IPS-20b (cell line): ENCODE measurements around the gene ZNF524.

Source experiments
- H3K27ac ChIP-seq: one replicate; pipeline ENCODE4 v1.5.1; 2013; ENCODE audit warnings: low read length
- H3K27me3 ChIP-seq: 2 replicates; pipeline ENCODE4 v1.6.1; 2013; ENCODE audit warnings: mild to moderate bottlenecking, low read length, inconsistent platforms; ENCODE audit not compliant: insufficient read depth
- H3K36me3 ChIP-seq: 2 replicates; pipeline ENCODE4 v1.6.1; 2013; ENCODE audit warnings: low read depth, mild to moderate bottlenecking, inconsistent platforms, low read length, moderate library complexity; ENCODE audit not compliant: insufficient read depth
- H3K4me1 ChIP-seq: 2 replicates; pipeline ENCODE4 v1.6.1; 2013; ENCODE audit warnings: mild to moderate bottlenecking, control low read depth, inconsistent platforms, low read length, moderate library complexity; ENCODE audit not compliant: insufficient read depth
- H3K4me3 ChIP-seq: 2 replicates; pipeline ENCODE4 v1.5.1; 2013; ENCODE audit warnings: mild to moderate bottlenecking, low read length, inconsistent platforms
- H3K9ac ChIP-seq: 2 replicates; pipeline ENCODE4 v1.6.1; 2013; ENCODE audit warnings: low read depth, mild to moderate bottlenecking, inconsistent platforms, low read length, moderate library complexity
- H3K9me3 ChIP-seq: 2 replicates; pipeline ENCODE4 v1.6.1; 2013; ENCODE audit warnings: mild to moderate bottlenecking, low read depth, low read length, inconsistent platforms; ENCODE audit not compliant: insufficient read depth

The ZNF524 gene

DNA sequence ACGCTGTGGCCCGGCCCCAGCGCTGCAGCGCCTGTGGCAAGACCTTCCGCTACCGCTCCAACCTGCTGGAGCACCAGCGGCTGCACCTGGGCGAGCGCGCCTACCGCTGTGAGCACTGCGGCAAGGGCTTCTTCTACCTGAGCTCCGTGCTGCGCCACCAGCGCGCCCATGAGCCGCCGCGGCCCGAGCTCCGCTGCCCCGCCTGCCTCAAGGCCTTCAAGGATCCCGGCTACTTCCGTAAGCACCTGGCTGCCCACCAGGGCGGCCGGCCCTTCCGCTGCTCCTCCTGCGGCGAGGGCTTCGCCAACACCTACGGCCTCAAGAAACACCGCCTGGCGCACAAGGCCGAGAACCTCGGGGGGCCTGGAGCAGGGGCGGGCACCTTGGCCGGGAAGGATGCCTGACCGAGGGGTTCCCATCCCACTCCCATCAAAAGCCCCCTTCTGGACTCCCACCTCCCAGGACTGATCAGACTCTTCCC, 16.3 kb downstream of the ZNF524 start:
- H3K27me3 ChIP-seq = no peaks in the 10 kb centered on the region
- H3K36me3 ChIP-seq = peaks cover 31% of the 10 kb centered on the region
- H3K4me3 ChIP-seq = no peak overlapping the region
- H3K9me3 ChIP-seq = no peaks in the 10 kb centered on the region
- no peak overlapping the region for H3K9ac ChIP-seq
- no peak overlapping the region for H3K27ac ChIP-seq
- no peaks in the 10 kb centered on the region for H3K4me1 ChIP-seq

- Histone ChIP-seq H3K9ac (no peak overlapping the region), H3K27ac (no peak overlapping the region), H3K4me1 (no peaks in the 10 kb centered on the region), H3K36me3 (peaks cover 31% of the 10 kb centered on the region), H3K4me3 (no peak overlapping the region), H3K27me3 (no peaks in the 10 kb centered on the region), H3K9me3 (no peaks in the 10 kb centered on the region)
Measured at GRCh38 chr19:55617426-55617825, 17.3 kb downstream of the ZNF524 start.

DNA sequence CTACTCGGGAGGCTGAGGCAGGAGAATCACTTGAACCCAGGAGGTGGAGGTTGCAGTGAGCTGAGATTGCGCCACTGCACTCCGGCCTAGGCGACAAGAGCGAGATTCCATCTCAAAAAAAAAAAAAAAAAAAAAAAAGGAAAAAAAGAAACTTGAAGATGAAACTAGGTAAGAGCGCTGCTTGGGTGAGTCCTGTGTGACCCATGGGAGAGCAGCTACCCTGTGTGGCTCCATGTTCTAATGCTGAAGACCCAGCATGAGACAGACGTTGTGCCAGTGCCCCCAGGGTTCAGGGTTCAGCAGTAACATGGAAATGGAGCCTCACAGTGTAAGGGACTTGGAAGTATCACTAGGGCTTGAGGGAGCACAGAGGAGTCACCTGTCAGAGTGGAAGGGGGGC, 18.3 kb downstream of the ZNF524 start:
- Histone ChIP-seq H3K27me3 (no peaks in the 10 kb centered on the region), H3K4me3 (no peak overlapping the region), H3K9ac (no peak overlapping the region), H3K4me1 (no peaks in the 10 kb centered on the region), H3K36me3 (peaks cover 31% of the 10 kb centered on the region), H3K9me3 (no peaks in the 10 kb centered on the region), H3K27ac (no peak overlapping the region)

- H3K4me1 ChIP-seq = no peaks in the 10 kb centered on the region
- H3K27ac ChIP-seq = no peak overlapping the region
- H3K9me3 ChIP-seq = no peaks in the 10 kb centered on the region
- H3K9ac ChIP-seq = no peak overlapping the region
- H3K27me3 ChIP-seq = no peaks in the 10 kb centered on the region
- no peak overlapping the region for H3K4me3 ChIP-seq
- H3K36me3 ChIP-seq = peaks cover 31% of the 10 kb centered on the region
Measured at GRCh38 chr19:55619286-55619685, 19.2 kb downstream of the ZNF524 start.

GRCh38 chr19:55620410-55621204, 20.5 kb downstream of the ZNF524 start:
- Histone ChIP-seq H3K27ac (no peak overlapping the region), H3K4me3 (no peak overlapping the region), H3K4me1 (no peaks in the 10 kb centered on the region), H3K9ac (no peak overlapping the region), H3K9me3 (no peaks in the 10 kb centered on the region), H3K36me3 (peaks cover 29% of the 10 kb centered on the region), H3K27me3 (no peaks in the 10 kb centered on the region)

DNA sequence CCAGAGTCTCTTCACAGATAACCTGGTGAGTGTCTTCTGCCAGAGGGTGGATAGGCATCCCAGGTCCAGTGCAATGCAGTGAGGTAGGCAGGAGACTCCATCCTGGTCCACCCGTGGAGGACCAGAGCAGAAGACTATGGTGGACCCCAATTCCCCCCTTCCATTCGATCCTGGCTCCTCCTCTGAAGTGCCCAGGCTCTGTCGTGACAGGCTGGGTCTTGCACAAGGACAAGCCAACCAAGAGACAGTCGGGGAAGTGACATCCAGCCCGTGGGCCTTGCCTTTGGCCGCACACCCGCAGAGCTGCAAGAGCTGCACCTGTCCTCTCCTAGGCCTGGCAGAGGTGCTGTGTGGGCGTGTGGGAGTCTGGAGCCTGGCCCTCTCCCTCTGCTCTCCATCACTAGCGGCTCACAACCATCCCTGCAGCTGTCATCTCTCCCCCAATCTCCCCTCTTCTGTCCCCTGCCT, 21.2 kb downstream of the ZNF524 start:
- Histone ChIP-seq H3K36me3 (peaks cover 26% of the 10 kb centered on the region), H3K4me1 (no peaks in the 10 kb centered on the region), H3K27me3 (no peaks in the 10 kb centered on the region), H3K9ac (no peak overlapping the region), H3K4me3 (no peak overlapping the region), H3K27ac (no peak overlapping the region), H3K9me3 (no peaks in the 10 kb centered on the region)

DNA sequence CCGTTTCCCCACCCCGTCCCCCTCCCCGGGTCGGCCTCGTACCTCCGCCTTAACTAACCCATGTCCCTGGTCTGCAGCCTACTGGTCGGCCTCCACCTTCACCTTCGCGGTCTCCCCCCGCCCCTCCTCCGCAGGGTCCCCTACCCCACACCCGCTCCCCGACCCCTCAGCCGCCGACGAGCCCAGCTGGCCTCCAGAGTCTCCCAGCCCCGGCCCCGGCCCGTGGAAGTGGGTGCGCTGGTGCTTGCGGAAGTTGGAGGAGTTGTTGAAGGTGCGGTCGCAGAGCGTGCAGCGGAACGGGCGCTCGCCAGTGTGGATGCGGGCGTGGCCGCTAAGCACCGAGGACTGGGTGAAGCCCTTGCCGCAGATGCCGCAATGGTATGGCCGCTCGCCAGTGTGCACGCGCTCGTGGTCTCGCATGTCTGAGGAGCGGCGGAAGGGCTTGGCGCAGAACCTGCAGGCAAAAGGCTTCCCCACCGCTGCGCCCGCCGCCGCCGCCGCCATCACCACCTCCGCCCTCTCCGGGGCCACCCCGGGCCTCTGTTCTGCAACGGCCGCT, 21.7 kb downstream of the ZNF524 start:
- no peak overlapping the region for H3K9ac ChIP-seq
- H3K27ac ChIP-seq = no peak overlapping the region
- no peaks in the 10 kb centered on the region for H3K4me1 ChIP-seq
- H3K27me3 ChIP-seq = no peaks in the 10 kb centered on the region
- peaks cover 21% of the 10 kb centered on the region for H3K36me3 ChIP-seq
- no peak overlapping the region for H3K4me3 ChIP-seq
- H3K9me3 ChIP-seq = no peaks in the 10 kb centered on the region

GRCh38 chr19:55622242-55622969, 22.3 kb downstream of the ZNF524 start:
- Histone ChIP-seq H3K4me1 (no peaks in the 10 kb centered on the region), H3K27ac (no peak overlapping the region), H3K9ac (no peak overlapping the region), H3K9me3 (no peaks in the 10 kb centered on the region), H3K27me3 (no peaks in the 10 kb centered on the region), H3K4me3 (no peak overlapping the region), H3K36me3 (peaks cover 16% of the 10 kb centered on the region)

DNA sequence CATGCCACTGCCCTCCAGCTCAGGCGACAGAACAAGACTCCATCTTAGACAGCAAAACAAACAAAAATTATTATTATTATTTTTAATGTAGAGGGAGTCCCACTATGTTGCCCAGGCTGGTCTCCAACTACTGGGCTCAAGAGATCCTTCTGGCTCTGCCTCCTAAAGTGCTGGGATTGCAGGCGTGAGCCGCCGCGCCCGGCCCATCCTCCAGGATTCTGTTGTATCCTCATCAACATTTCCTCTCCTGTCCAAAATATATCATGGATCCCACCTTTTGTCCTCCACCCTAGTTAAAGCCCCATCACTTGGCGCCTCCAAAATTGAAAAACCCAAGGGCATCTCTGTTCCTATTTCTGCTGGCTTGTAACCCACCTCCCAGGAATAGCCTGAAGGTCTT, 23.0 kb downstream of the ZNF524 start:
- Histone ChIP-seq H3K27ac (no peak overlapping the region), H3K4me1 (no peaks in the 10 kb centered on the region), H3K9ac (no peak overlapping the region), H3K4me3 (no peak overlapping the region), H3K27me3 (no peaks in the 10 kb centered on the region), H3K36me3 (peaks cover 10% of the 10 kb centered on the region), H3K9me3 (no peaks in the 10 kb centered on the region)

GRCh38 chr19:55623561-55623960, 23.5 kb downstream of the ZNF524 start:
- H3K4me3 ChIP-seq = peak overlapping the region; percentile 49
- no peak overlapping the region for H3K27ac ChIP-seq
- no peaks in the 10 kb centered on the region for H3K27me3 ChIP-seq
- peaks cover 10% of the 10 kb centered on the region for H3K36me3 ChIP-seq
- no peaks in the 10 kb centered on the region for H3K9me3 ChIP-seq
- no peaks in the 10 kb centered on the region for H3K4me1 ChIP-seq
- H3K9ac ChIP-seq = no peak overlapping the region

DNA sequence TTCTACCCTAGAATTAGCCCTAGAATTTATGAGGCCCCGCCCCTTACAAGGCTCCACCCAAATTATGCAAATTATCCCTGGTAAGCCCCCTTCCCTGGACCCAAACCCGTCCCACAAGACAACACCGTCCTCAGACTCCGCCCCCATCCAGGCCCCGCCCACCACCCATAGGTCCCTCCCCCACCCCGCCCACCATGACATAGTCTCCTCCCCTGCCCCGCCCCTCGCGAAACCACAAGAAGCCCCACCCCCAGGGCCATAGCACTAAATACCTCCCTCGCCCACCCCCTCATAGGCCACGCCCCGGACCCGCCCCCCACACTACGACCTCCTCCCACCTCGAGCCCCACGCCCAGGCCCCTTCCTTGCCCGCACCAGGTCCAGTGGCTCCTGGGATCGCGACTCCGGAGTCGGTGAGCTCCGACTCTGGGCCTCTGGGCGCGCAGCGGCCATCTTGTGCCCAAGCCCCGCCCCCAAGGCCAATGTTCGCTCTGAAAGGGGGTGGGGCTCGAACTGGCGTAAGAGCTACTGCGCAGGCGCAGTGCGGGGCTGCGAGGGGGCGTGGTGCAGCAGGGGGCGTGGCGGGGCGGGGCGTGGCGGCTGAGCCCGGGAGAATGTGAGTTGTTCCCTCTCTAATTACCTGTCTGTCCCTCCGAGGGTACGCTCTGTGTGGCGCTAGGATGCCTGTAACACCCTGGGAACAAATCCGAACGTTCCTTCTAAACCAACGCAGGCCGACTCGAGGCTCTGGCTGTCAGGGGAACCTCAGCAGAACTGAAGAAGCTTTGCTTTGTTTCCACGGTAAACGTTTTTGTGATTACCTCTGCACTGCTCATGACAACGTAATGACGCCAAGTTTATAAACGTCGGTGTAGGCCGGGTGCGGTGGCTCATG, 24.3 kb downstream of the ZNF524 start, which contains the start of gene ZNF784:
TSS of gene ZNF784 (minus strand) at position 458 of the 895 bp plus-strand sequence. CDS start at position 453, 5 bp downstream.
- H3K4me1 ChIP-seq = no peaks in the 10 kb centered on the region
- no peaks in the 10 kb centered on the region for H3K27me3 ChIP-seq
- no peak within 1 kb of the TSS for H3K27ac ChIP-seq
- peak within 1 kb of the TSS; percentile 65 for H3K4me3 ChIP-seq
- peak within 1 kb of the TSS; percentile 75; the same call in 1 of the 2 replicates for H3K9ac ChIP-seq
- peaks cover 10% of the 10 kb centered on the region for H3K36me3 ChIP-seq
- no peaks in the 10 kb centered on the region for H3K9me3 ChIP-seq
